Activated CD8-positive, alpha-beta T cell treated with anti-CD3 and anti-CD28 coated beads, Interleukin-2, amount 10 ng/mL, durations not matched to agents 7 days and 5 days (primary cell): ENCODE results near the gene HSFX3. TPM values are rescaled to one million over a fixed set of nuclear protein-coding genes. Genes with fewer than 3 reads are reported as not detected.
"Not testable (repeated sequence)": the region's sequence is repeated elsewhere in the genome, so short reads cannot be mapped to it uniquely, and the experiment has no call there.

Source experiments
- ATAC-seq: fragments of 150-1000 bp; cut with Tn5 transposase; one replicate; pipeline ENCODE4 v1.10.0; 2021; ENCODE audit warnings: moderate library complexity
- CTCF ChIA-PET: fragments of 350-600 bp; sonication (Branson Sonifier 250); formaldehyde crosslinking; loops from one replicate; lab custom pipeline; 2021; ENCODE audit warnings: antibody characterized with exemption; lab: Charles Lee
- POLR2A ChIA-PET: fragments of 350-600 bp; sonication (Branson Sonifier 250); formaldehyde crosslinking; loops from one replicate; lab custom pipeline; 2021; ENCODE audit warnings: antibody characterized with exemption; lab: Charles Lee
- DNase-seq: peaks from one replicate; pipeline ENCODE4 v3.0.0-alpha.2; 2020
- H3K27ac Mint-ChIP-seq: one replicate; pipeline ENCODE4 v1.8.0; 2021; ENCODE audit warnings: mild to moderate bottlenecking, mixed read lengths
- H3K27me3 Mint-ChIP-seq: one replicate; pipeline ENCODE4 v1.8.0; 2021; ENCODE audit warnings: low read depth, mixed read lengths
- H3K36me3 Mint-ChIP-seq: one replicate; pipeline ENCODE4 v1.8.0; 2021; ENCODE audit warnings: low read depth, mixed read lengths
- H3K4me1 Mint-ChIP-seq: one replicate; pipeline ENCODE4 v1.8.0; 2021; ENCODE audit warnings: low read depth, mixed read lengths
- H3K4me3 Mint-ChIP-seq: one replicate; pipeline ENCODE4 v1.8.0; 2021; ENCODE audit warnings: mild to moderate bottlenecking, mixed read lengths
- H3K9me3 Mint-ChIP-seq: one replicate; pipeline ENCODE4 v1.8.0; 2022; ENCODE audit warnings: mixed read lengths; ENCODE audit not compliant: insufficient read depth
- total RNA-seq, 2 experiments: library from RNA; stranded (reverse); gene quantifications; one replicate each; pipeline ENCODE4 v1.2.3, GENCODE V29; 2021

The HSFX3 gene
- not detected for total RNA-seq

DNA sequence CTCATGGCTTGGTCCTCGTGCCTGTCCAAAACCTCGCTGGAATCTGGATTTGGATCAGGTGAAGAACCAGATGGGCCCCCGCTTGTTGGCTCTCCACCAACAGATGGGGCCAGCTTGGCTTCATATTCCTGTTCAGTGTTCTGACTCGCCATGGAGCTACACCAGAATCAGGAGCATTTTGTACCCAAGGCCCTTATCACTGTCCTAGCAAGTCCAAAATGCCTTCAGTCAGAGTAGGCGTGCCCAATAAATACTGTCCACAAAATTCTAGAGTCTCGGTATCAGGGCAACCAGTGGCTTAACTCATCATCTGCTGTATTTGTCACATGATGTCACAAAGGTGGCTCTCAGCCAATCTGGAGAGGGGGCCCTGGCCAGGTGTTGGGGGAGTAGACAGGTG is at the start of gene HSFX3:
Gene HSFX3, minus strand, starts transcription at position 224 of the 400 bp plus-strand sequence. Its CDS starts 72 bp downstream, at position 152.
- H3K27me3 Mint-ChIP-seq, H3K36me3 Mint-ChIP-seq, ATAC-seq, POLR2A ChIA-PET, H3K4me1 Mint-ChIP-seq, DNase-seq, H3K9me3 Mint-ChIP-seq, CTCF ChIA-PET, H3K4me3 Mint-ChIP-seq: not testable (repeated sequence)
- H3K27ac Mint-ChIP-seq: peak within 1 kb of the TSS; percentile 75

- H3K4me3 Mint-ChIP-seq, H3K4me1 Mint-ChIP-seq, H3K27me3 Mint-ChIP-seq, DNase-seq, ATAC-seq, H3K9me3 Mint-ChIP-seq, H3K36me3 Mint-ChIP-seq, CTCF ChIA-PET, H3K27ac Mint-ChIP-seq, POLR2A ChIA-PET: not testable (repeated sequence)
These were observed 48.9 kb upstream of the HSFX3 start for GRCh38 chrX:149598603-149599002.

DNA sequence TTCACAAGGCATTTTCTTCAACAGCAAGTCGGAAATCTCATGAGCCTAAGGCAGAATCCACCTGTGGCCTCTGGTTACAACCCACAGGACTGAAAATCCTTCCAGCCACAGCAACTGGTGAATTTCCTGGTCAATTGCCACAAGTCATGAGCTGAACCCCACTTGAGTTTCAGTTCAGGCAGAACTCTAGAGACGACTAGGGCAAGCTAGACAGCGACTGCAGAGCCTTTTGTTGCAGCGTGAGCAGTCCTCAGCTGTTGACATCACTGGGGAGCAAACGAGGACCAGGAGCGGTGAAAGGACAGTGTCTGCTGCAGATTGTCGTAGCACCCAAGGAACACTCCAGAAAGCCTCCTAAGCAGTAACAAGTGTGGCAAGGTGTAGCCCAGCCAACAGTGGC is 46.2 kb upstream of the HSFX3 start:
- H3K4me3 Mint-ChIP-seq, H3K9me3 Mint-ChIP-seq, H3K4me1 Mint-ChIP-seq, ATAC-seq, H3K27me3 Mint-ChIP-seq, H3K27ac Mint-ChIP-seq, POLR2A ChIA-PET, H3K36me3 Mint-ChIP-seq, CTCF ChIA-PET, DNase-seq: not testable (repeated sequence)

- H3K9me3 Mint-ChIP-seq, H3K4me1 Mint-ChIP-seq, H3K36me3 Mint-ChIP-seq, POLR2A ChIA-PET, DNase-seq, H3K27me3 Mint-ChIP-seq, CTCF ChIA-PET, H3K27ac Mint-ChIP-seq, H3K4me3 Mint-ChIP-seq, ATAC-seq: not testable (repeated sequence)
These were observed 45.5 kb upstream of the HSFX3 start, which contains the start of gene HSFX2 for GRCh38 chrX:149595214-149595613. TSS of gene HSFX2 (minus strand) at chrX:149595314. CDS start at chrX:149594700, 614 bp downstream.

GRCh38 chrX:149590993-149591392 is 41.3 kb upstream of the HSFX3 start:
- CTCF ChIA-PET, H3K27me3 Mint-ChIP-seq, H3K9me3 Mint-ChIP-seq, H3K4me3 Mint-ChIP-seq, ATAC-seq, H3K36me3 Mint-ChIP-seq, H3K27ac Mint-ChIP-seq, POLR2A ChIA-PET, DNase-seq, H3K4me1 Mint-ChIP-seq: not testable (repeated sequence)

- H3K27ac Mint-ChIP-seq, H3K4me1 Mint-ChIP-seq, ATAC-seq, H3K36me3 Mint-ChIP-seq, H3K4me3 Mint-ChIP-seq, POLR2A ChIA-PET, H3K27me3 Mint-ChIP-seq, H3K9me3 Mint-ChIP-seq, DNase-seq, CTCF ChIA-PET: not testable (repeated sequence)
These were observed 37.6 kb upstream of the HSFX3 start, which contains the start of gene MAGEA9B for GRCh38 chrX:149587359-149587758. TSS of gene MAGEA9B (minus strand) at chrX:149587459. CDS start at chrX:149583179, 4,280 bp downstream.

DNA sequence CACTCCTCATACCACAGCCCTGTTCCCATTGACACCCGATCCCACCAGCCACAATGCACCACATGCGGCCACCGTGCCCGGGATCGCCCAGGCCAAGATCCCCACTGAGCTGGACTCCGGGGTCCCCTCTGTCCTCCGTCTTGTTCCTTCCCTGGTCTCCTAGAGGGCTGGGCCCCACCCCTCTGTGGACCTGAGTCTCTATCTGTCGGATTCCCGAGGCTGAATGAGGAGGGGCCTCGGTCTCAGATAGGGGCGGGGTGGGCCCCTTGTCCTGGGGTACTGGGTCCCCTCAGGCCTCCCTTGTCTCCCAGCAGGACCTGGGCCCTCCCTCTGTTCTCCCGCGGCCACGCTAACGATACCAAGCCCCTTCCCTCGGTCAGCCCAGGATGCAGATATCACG is 35.9 kb upstream of the HSFX3 start:
- H3K27ac Mint-ChIP-seq, H3K27me3 Mint-ChIP-seq, H3K4me1 Mint-ChIP-seq, H3K36me3 Mint-ChIP-seq, H3K4me3 Mint-ChIP-seq, POLR2A ChIA-PET, CTCF ChIA-PET, H3K9me3 Mint-ChIP-seq, DNase-seq, ATAC-seq: not testable (repeated sequence)

- H3K36me3 Mint-ChIP-seq, DNase-seq, H3K27me3 Mint-ChIP-seq, CTCF ChIA-PET, POLR2A ChIA-PET, H3K27ac Mint-ChIP-seq, H3K4me3 Mint-ChIP-seq, H3K9me3 Mint-ChIP-seq: not testable (repeated sequence)
- peak; percentile 92 for ATAC-seq
- H3K4me1 Mint-ChIP-seq: peaks cover 20% of the 10 kb centered on the region
These were observed 23.7 kb upstream of the HSFX3 start for GRCh38 chrX:149573456-149573855.

DNA sequence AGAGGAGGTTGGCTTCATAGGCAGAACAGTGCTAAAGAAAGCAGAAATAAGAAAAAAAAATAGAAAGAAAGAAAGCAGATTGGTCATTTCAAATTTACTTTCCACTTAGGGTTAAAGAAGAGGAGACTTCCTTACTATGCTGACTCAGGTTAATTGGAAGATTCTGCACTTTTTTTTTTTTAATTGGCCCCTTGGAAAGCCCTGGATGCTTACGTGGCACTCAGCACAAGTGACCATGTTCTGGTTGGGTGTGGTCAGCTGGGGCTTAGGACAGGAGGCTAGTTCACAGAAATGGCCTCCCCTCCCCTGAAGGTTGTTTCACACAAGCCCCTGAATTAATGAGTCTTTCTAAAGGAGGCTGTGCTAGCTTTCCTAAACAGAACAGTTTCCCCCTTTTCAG is 23.0 kb upstream of the HSFX3 start:
- Mint-ChIP-seq H3K4me3 (peak overlapping the region; percentile 15), H3K9me3 (no peaks in the 10 kb centered on the region), H3K36me3 (no peaks in the 10 kb centered on the region), H3K4me1 (peaks cover 20% of the 10 kb centered on the region), H3K27me3 (no peaks in the 10 kb centered on the region), H3K27ac (no peak overlapping the region)
- ChIA-PET POLR2A (no interaction called here), CTCF (interaction anchor here (1.0 kb wide), 1 partner anchor 60 kb away, joined by 3 read pairs; no protein-coding TSS in a partner anchor)
- no peak for DNase-seq
- no peak for ATAC-seq

- POLR2A ChIA-PET: no interaction called here
- DNase-seq (no peak), ATAC-seq (no peak)
- Mint-ChIP-seq H3K4me1 (peaks cover 20% of the 10 kb centered on the region), H3K27ac (no peak overlapping the region), H3K4me3 (no peak overlapping the region), H3K9me3 (no peaks in the 10 kb centered on the region), H3K27me3 (no peaks in the 10 kb centered on the region), H3K36me3 (no peaks in the 10 kb centered on the region)
- CTCF ChIA-PET: interaction anchor here (1.0 kb wide), 1 partner anchor 59 kb away, joined by 3 read pairs; no protein-coding TSS in a partner anchor
These were observed 22.0 kb upstream of the HSFX3 start for GRCh38 chrX:149571770-149572169.

GRCh38 chrX:149570668-149571067 is 20.9 kb upstream of the HSFX3 start:
- Mint-ChIP-seq H3K36me3 (no peaks in the 10 kb centered on the region), H3K9me3 (no peaks in the 10 kb centered on the region), H3K4me1 (peaks cover 20% of the 10 kb centered on the region), H3K27ac (no peak overlapping the region), H3K27me3 (no peaks in the 10 kb centered on the region), H3K4me3 (no peak overlapping the region)
- DNase-seq (no peak), ATAC-seq (no peak)
- ChIA-PET CTCF (no interaction called here), POLR2A (no interaction called here)

DNA sequence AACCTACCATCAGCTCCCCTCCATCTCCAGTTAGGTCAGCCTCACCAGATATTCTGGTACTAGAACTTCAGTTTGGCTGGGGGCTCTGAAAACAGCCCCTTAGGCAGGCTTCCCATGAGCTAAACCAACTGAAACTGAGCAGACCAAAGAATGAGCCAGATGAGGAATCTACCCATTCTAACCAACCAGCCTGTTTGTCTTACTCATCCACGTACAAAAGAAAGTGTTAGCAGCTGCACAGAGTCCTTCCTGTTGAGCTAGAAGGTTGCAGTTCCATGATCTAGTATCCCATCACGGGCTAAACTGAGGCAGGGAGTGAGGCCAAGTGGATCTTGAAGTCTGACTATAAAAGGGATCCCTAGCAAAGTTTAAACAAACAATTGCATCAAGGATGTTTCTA is 20.0 kb upstream of the HSFX3 start:
- H3K27ac Mint-ChIP-seq: no peak overlapping the region
- H3K27me3 Mint-ChIP-seq: no peaks in the 10 kb centered on the region
- DNase-seq (no peak), ATAC-seq (no peak)
- no peaks in the 10 kb centered on the region for H3K9me3 Mint-ChIP-seq
- ChIA-PET POLR2A (no interaction called here), CTCF (no interaction called here)
- H3K4me1 Mint-ChIP-seq: peaks cover 20% of the 10 kb centered on the region
- H3K4me3 Mint-ChIP-seq: no peak overlapping the region
- no peaks in the 10 kb centered on the region for H3K36me3 Mint-ChIP-seq
